ENCODE data around the gene RNF152. TPM values are rescaled to one million over a fixed set of nuclear protein-coding genes. Genes with fewer than 3 reads are reported as not detected.

Gene RNF152
- total RNA-seq, 1 experiment from 2014 or later: 3.6 TPM

- ChIA-PET POLR2A (ENCODE audit: low non-redundant PET) (no interaction called here), CTCF (no interaction called here)
- no peaks in the 10 kb centered on the region for H3K36me3 ChIP-seq (ENCODE audit: insufficient read depth, low read length, poor library complexity, severe bottlenecking)
- no TSS peak for BruUV-seq (replicated peaks)
- H3K4me1 ChIP-seq (ENCODE audit: insufficient read depth, low read length, poor library complexity, severe bottlenecking): no peaks in the 10 kb centered on the region
- DNase-seq (ENCODE audit: low spot score): no peak
- intact Hi-C loops (cut with micrococcal nuclease; ENCODE audit: unreplicated experiment): no loop called here
- no peak overlapping the region for H3K4me3 ChIP-seq (ENCODE audit: low read depth, low read length, poor library complexity, severe bottlenecking)
- no peak for TF ChIP-seq CTCF (conservative IDR thresholded peaks at IDR 0.05; ENCODE audit: low read depth, low read length)
- no peak for TF ChIP-seq EZH2 (IDR thresholded peaks at IDR 0.05; ENCODE audit: borderline replicate concordance, low read depth, low read length, poor library complexity, severe bottlenecking)
- no peaks in the 10 kb centered on the region for H3K9me3 ChIP-seq (ENCODE audit: low read depth, low read length, poor library complexity, severe bottlenecking)
- no peaks in the 10 kb centered on the region for H3K27me3 ChIP-seq (replicated peaks; ENCODE audit: insufficient read depth, low read depth, low read length, poor library complexity)
- H3K27ac ChIP-seq (ENCODE audit: low read depth, low read length, poor library complexity, severe bottlenecking): no peak overlapping the region
These were observed 122.5 kb downstream of the RNF152 start for GRCh38 chr18:61770279-61770678.

- no TSS peak for BruUV-seq (replicated peaks)
- POLR2A ChIA-PET (ENCODE audit: low non-redundant PET): no interaction called here
- H3K27me3 ChIP-seq (replicated peaks; ENCODE audit: insufficient read depth, low read depth, low read length, poor library complexity): no peaks in the 10 kb centered on the region
- TF ChIP-seq EZH2 (IDR thresholded peaks at IDR 0.05; ENCODE audit: borderline replicate concordance, low read depth, low read length, poor library complexity, severe bottlenecking) (no peak), CTCF (conservative IDR thresholded peaks at IDR 0.05; ENCODE audit: low read depth, low read length) (no peak)
- intact Hi-C loops (cut with micrococcal nuclease; ENCODE audit: unreplicated experiment): no loop called here
- no peaks in the 10 kb centered on the region for H3K36me3 ChIP-seq (ENCODE audit: insufficient read depth, low read length, poor library complexity, severe bottlenecking)
- H3K27ac ChIP-seq (ENCODE audit: low read depth, low read length, poor library complexity, severe bottlenecking): no peak overlapping the region
- H3K4me3 ChIP-seq (ENCODE audit: low read depth, low read length, poor library complexity, severe bottlenecking): no peak overlapping the region
- CTCF ChIA-PET: interaction anchor here (0.7 kb wide), 1 partner anchor 189 kb away, joined by 6 read pairs; no protein-coding TSS in a partner anchor
- no peaks in the 10 kb centered on the region for H3K4me1 ChIP-seq (ENCODE audit: insufficient read depth, low read length, poor library complexity, severe bottlenecking)
- no peaks in the 10 kb centered on the region for H3K9me3 ChIP-seq (ENCODE audit: low read depth, low read length, poor library complexity, severe bottlenecking)
- no peak for DNase-seq (ENCODE audit: low spot score)
These were observed 126.4 kb downstream of the RNF152 start for GRCh38 chr18:61766266-61766884.

GRCh38 chr18:61765097-61765496, 127.7 kb downstream of the RNF152 start:
- Histone ChIP-seq H3K9me3 (ENCODE audit: low read depth, low read length, poor library complexity, severe bottlenecking) (no peaks in the 10 kb centered on the region), H3K4me3 (ENCODE audit: low read depth, low read length, poor library complexity, severe bottlenecking) (no peak overlapping the region), H3K4me1 (ENCODE audit: insufficient read depth, low read length, poor library complexity, severe bottlenecking) (no peaks in the 10 kb centered on the region), H3K27ac (ENCODE audit: low read depth, low read length, poor library complexity, severe bottlenecking) (no peak overlapping the region), H3K27me3 (replicated peaks; ENCODE audit: insufficient read depth, low read depth, low read length, poor library complexity) (no peaks in the 10 kb centered on the region), H3K36me3 (ENCODE audit: insufficient read depth, low read length, poor library complexity, severe bottlenecking) (no peaks in the 10 kb centered on the region)
- intact Hi-C loops (cut with micrococcal nuclease; ENCODE audit: unreplicated experiment): no loop called here
- POLR2A ChIA-PET (ENCODE audit: low non-redundant PET): no interaction called here
- TF ChIP-seq EZH2 (IDR thresholded peaks at IDR 0.05; ENCODE audit: borderline replicate concordance, low read depth, low read length, poor library complexity, severe bottlenecking): no peak
- TF ChIP-seq CTCF (conservative IDR thresholded peaks at IDR 0.05; ENCODE audit: low read depth, low read length): no peak
- no TSS peak for BruUV-seq (replicated peaks)
- CTCF ChIA-PET: no interaction called here
- no peak for DNase-seq (ENCODE audit: low spot score)
